MM.1S (cell line): ENCODE measurements around the gene LARP1.

ENCODE experiments used
- DNase-seq: peaks from one replicate; pipeline ENCODE4 v3.0.0-alpha.2; 2015
- H2AFZ ChIP-seq: fragments of 300-600 bp; sonication (generic); 2 replicates; pipeline ENCODE4 v1.6.0; 2016; ENCODE audit warnings: antibody characterized with exemption, low read length
- H3F3A ChIP-seq: fragments of 300-600 bp; sonication (generic); 2 replicates; pipeline ENCODE4 v1.6.1; 2016; ENCODE audit warnings: mild to moderate bottlenecking, antibody characterized with exemption, low read length, moderate library complexity, mixed read lengths; ENCODE audit not compliant: insufficient read depth
- H3K27ac ChIP-seq: fragments of 300-600 bp; sonication (generic); 2 replicates; pipeline ENCODE4 v1.5.1; 2016; ENCODE audit warnings: mild to moderate bottlenecking, low read length
- H3K27me3 ChIP-seq: fragments of 300-600 bp; sonication (generic); replicated peaks from 2 replicates; pipeline ENCODE4 v1.6.0; 2016; ENCODE audit warnings: low read length; ENCODE audit not compliant: insufficient read depth
- H3K36me3 ChIP-seq: fragments of 300-600 bp; sonication (generic); replicated peaks from 2 replicates; pipeline ENCODE4 v1.6.1; 2016; ENCODE audit warnings: mild to moderate bottlenecking, low read length, mixed read lengths; ENCODE audit not compliant: insufficient read depth
- H3K4me1 ChIP-seq: fragments of 300-600 bp; sonication (generic); 2 replicates; pipeline ENCODE4 v1.6.1; 2016; ENCODE audit warnings: low read length, mixed read lengths
- H3K4me2 ChIP-seq: fragments of 300-600 bp; sonication (generic); 2 replicates; pipeline ENCODE4 v1.6.0; 2016; ENCODE audit warnings: low read depth, low read length
- H3K4me3 ChIP-seq: fragments of 300-600 bp; sonication (generic); 2 replicates; pipeline ENCODE4 v1.5.1; 2016; ENCODE audit warnings: low read length, mixed read lengths
- H3K79me2 ChIP-seq: fragments of 300-600 bp; sonication (generic); 2 replicates; pipeline ENCODE4 v1.6.1; 2016; ENCODE audit warnings: mixed run types, low read length, mixed read lengths
- H3K9ac ChIP-seq: fragments of 300-600 bp; sonication (generic); 2 replicates; pipeline ENCODE4 v1.6.1; 2016; ENCODE audit warnings: low read length, mixed read lengths
- H3K9me2 ChIP-seq: fragments of 300-600 bp; sonication (generic); replicated peaks from 2 replicates; pipeline ENCODE4 v1.6.1; 2016; ENCODE audit warnings: mild to moderate bottlenecking, low read length, mixed read lengths; ENCODE audit not compliant: insufficient read depth
- H3K9me3 ChIP-seq: fragments of 300-600 bp; sonication (generic); replicated peaks from 2 replicates; pipeline ENCODE4 v1.6.1; 2016; ENCODE audit warnings: mild to moderate bottlenecking, low read length, mixed read lengths; ENCODE audit not compliant: insufficient read depth
- H4K20me1 ChIP-seq: fragments of 300-600 bp; sonication (generic); 2 replicates; pipeline ENCODE4 v1.6.1; 2016; ENCODE audit warnings: mild to moderate bottlenecking, low read length, moderate library complexity, mixed read lengths; ENCODE audit not compliant: insufficient read depth
- EZH2 ChIP-seq: fragments of 300-600 bp; sonication (generic); optimal IDR thresholded peaks from 2 replicates; pipeline ENCODE3; 2017; ENCODE audit warnings: low read depth, mild to moderate bottlenecking, antibody characterized with exemption, low read length, mixed read lengths
- EZH2phosphoT487 ChIP-seq: fragments of 300-600 bp; sonication (generic); IDR thresholded peaks from 2 replicates; pipeline ENCODE4 v1.6.1; 2018; ENCODE audit warnings: antibody characterized with exemption, low read length
- TF ChIP-seq, protein P1 (sequence below): fragments of 300-600 bp; sonication (generic); IDR thresholded peaks from 2 replicates; pipeline ENCODE4 v1.5.1; 2016; ENCODE audit warnings: antibody characterized with exemption, low read length, mixed read lengths

The LARP1 gene

GRCh38 chr5:154765396-154765925 lies 10.3 kb downstream of the LARP1 start:
- no peaks in the 10 kb centered on the region for H3K9me2 ChIP-seq
- no peak overlapping the region for H2AFZ ChIP-seq
- peaks cover 88% of the 10 kb centered on the region for H4K20me1 ChIP-seq
- peaks cover 99% of the 10 kb centered on the region for H3K79me2 ChIP-seq
- no peak overlapping the region for H3K4me3 ChIP-seq
- no peaks in the 10 kb centered on the region for H3K27me3 ChIP-seq
- no peak overlapping the region for H3K4me2 ChIP-seq
- TF ChIP-seq EZH2phosphoT487 (no peak), EZH2 (no peak)
- TF ChIP-seq, protein P1, sequence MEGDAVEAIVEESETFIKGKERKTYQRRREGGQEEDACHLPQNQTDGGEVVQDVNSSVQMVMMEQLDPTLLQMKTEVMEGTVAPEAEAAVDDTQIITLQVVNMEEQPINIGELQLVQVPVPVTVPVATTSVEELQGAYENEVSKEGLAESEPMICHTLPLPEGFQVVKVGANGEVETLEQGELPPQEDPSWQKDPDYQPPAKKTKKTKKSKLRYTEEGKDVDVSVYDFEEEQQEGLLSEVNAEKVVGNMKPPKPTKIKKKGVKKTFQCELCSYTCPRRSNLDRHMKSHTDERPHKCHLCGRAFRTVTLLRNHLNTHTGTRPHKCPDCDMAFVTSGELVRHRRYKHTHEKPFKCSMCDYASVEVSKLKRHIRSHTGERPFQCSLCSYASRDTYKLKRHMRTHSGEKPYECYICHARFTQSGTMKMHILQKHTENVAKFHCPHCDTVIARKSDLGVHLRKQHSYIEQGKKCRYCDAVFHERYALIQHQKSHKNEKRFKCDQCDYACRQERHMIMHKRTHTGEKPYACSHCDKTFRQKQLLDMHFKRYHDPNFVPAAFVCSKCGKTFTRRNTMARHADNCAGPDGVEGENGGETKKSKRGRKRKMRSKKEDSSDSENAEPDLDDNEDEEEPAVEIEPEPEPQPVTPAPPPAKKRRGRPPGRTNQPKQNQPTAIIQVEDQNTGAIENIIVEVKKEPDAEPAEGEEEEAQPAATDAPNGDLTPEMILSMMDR = no peak
- H3K27ac ChIP-seq = no peak overlapping the region
- peaks cover 10% of the 10 kb centered on the region; the same call in 1 of the 2 replicates for H3F3A ChIP-seq
- no peak overlapping the region for H3K9ac ChIP-seq
- H3K4me1 ChIP-seq = peaks cover 13% of the 10 kb centered on the region
- no peaks in the 10 kb centered on the region for H3K36me3 ChIP-seq
- no peaks in the 10 kb centered on the region for H3K9me3 ChIP-seq
- DNase-seq = no peak

- Histone ChIP-seq H3K27ac (no peak overlapping the region), H3K36me3 (no peaks in the 10 kb centered on the region), H3K79me2 (peaks cover 99% of the 10 kb centered on the region), H4K20me1 (peaks cover 88% of the 10 kb centered on the region), H3K9me2 (no peaks in the 10 kb centered on the region), H3K27me3 (no peaks in the 10 kb centered on the region), H3K9me3 (no peaks in the 10 kb centered on the region), H3K4me1 (peaks cover under 1% of the 10 kb centered on the region; the same call in 1 of the 2 replicates), H3F3A (no peaks in the 10 kb centered on the region), H2AFZ (no peak overlapping the region), H3K4me2 (no peak overlapping the region), H3K4me3 (no peak overlapping the region), H3K9ac (no peak overlapping the region)
- no peak for DNase-seq
- TF ChIP-seq, protein P1 = no peak
- TF ChIP-seq EZH2phosphoT487 (no peak), EZH2 (no peak)
Measured at GRCh38 chr5:154766558-154767281, 11.5 kb downstream of the LARP1 start.

DNA sequence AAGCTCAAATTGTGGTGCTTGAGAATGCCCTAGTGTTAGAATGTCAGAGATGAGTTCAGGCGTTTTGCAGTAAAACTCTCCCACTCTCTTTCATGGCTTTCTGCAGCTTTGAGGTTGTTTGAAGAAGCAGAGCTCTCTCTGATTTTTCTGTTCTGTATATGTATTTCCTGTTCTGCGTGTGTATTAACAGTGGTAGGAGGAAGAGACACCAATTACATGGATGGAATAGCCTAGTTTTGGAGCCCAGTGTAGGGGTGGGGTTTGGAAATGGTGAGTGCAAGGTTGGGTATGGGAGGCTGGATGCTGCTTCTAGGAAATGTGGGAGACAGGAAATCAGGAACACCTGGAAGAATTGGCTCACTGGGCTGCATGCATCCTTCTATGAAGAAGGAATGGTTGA lies 12.4 kb downstream of the LARP1 start:
- no peak for DNase-seq
- Histone ChIP-seq H3K27me3 (no peaks in the 10 kb centered on the region), H3K4me3 (no peak overlapping the region), H3K4me2 (no peak overlapping the region), H3K27ac (no peak overlapping the region), H3K9me2 (no peaks in the 10 kb centered on the region), H2AFZ (no peak overlapping the region), H3K79me2 (peaks cover 99% of the 10 kb centered on the region), H3K4me1 (no peaks in the 10 kb centered on the region), H3K36me3 (no peaks in the 10 kb centered on the region), H3F3A (no peaks in the 10 kb centered on the region), H4K20me1 (peaks cover 87% of the 10 kb centered on the region), H3K9ac (no peak overlapping the region), H3K9me3 (no peaks in the 10 kb centered on the region)
- TF ChIP-seq EZH2phosphoT487 (no peak), EZH2 (no peak)
- TF ChIP-seq, protein P1 = no peak
